MM.1S (cell line): Measurements from ENCODE around the gene ZNF778.

Source experiments
- DNase-seq: peaks from one replicate; pipeline ENCODE4 v3.0.0-alpha.2; 2015
- H2AFZ ChIP-seq: fragments of 300-600 bp; sonication (generic); 2 replicates; pipeline ENCODE4 v1.6.0; 2016; ENCODE audit warnings: antibody characterized with exemption, low read length
- H3F3A ChIP-seq: fragments of 300-600 bp; sonication (generic); 2 replicates; pipeline ENCODE4 v1.6.1; 2016; ENCODE audit warnings: mild to moderate bottlenecking, antibody characterized with exemption, low read length, moderate library complexity, mixed read lengths; ENCODE audit not compliant: insufficient read depth
- H3K27ac ChIP-seq: fragments of 300-600 bp; sonication (generic); 2 replicates; pipeline ENCODE4 v1.5.1; 2016; ENCODE audit warnings: mild to moderate bottlenecking, low read length
- H3K27me3 ChIP-seq: fragments of 300-600 bp; sonication (generic); replicated peaks from 2 replicates; pipeline ENCODE4 v1.6.0; 2016; ENCODE audit warnings: low read length; ENCODE audit not compliant: insufficient read depth
- H3K36me3 ChIP-seq: fragments of 300-600 bp; sonication (generic); replicated peaks from 2 replicates; pipeline ENCODE4 v1.6.1; 2016; ENCODE audit warnings: mild to moderate bottlenecking, low read length, mixed read lengths; ENCODE audit not compliant: insufficient read depth
- H3K4me1 ChIP-seq: fragments of 300-600 bp; sonication (generic); 2 replicates; pipeline ENCODE4 v1.6.1; 2016; ENCODE audit warnings: low read length, mixed read lengths
- H3K4me2 ChIP-seq: fragments of 300-600 bp; sonication (generic); 2 replicates; pipeline ENCODE4 v1.6.0; 2016; ENCODE audit warnings: low read depth, low read length
- H3K4me3 ChIP-seq: fragments of 300-600 bp; sonication (generic); 2 replicates; pipeline ENCODE4 v1.5.1; 2016; ENCODE audit warnings: low read length, mixed read lengths
- H3K79me2 ChIP-seq: fragments of 300-600 bp; sonication (generic); 2 replicates; pipeline ENCODE4 v1.6.1; 2016; ENCODE audit warnings: mixed run types, low read length, mixed read lengths
- H3K9ac ChIP-seq: fragments of 300-600 bp; sonication (generic); 2 replicates; pipeline ENCODE4 v1.6.1; 2016; ENCODE audit warnings: low read length, mixed read lengths
- H3K9me2 ChIP-seq: fragments of 300-600 bp; sonication (generic); replicated peaks from 2 replicates; pipeline ENCODE4 v1.6.1; 2016; ENCODE audit warnings: mild to moderate bottlenecking, low read length, mixed read lengths; ENCODE audit not compliant: insufficient read depth
- H3K9me3 ChIP-seq: fragments of 300-600 bp; sonication (generic); replicated peaks from 2 replicates; pipeline ENCODE4 v1.6.1; 2016; ENCODE audit warnings: mild to moderate bottlenecking, low read length, mixed read lengths; ENCODE audit not compliant: insufficient read depth
- H4K20me1 ChIP-seq: fragments of 300-600 bp; sonication (generic); 2 replicates; pipeline ENCODE4 v1.6.1; 2016; ENCODE audit warnings: mild to moderate bottlenecking, low read length, moderate library complexity, mixed read lengths; ENCODE audit not compliant: insufficient read depth
- EZH2 ChIP-seq: fragments of 300-600 bp; sonication (generic); optimal IDR thresholded peaks from 2 replicates; pipeline ENCODE3; 2017; ENCODE audit warnings: low read depth, mild to moderate bottlenecking, antibody characterized with exemption, low read length, mixed read lengths
- EZH2phosphoT487 ChIP-seq: fragments of 300-600 bp; sonication (generic); IDR thresholded peaks from 2 replicates; pipeline ENCODE4 v1.6.1; 2018; ENCODE audit warnings: antibody characterized with exemption, low read length
- TF ChIP-seq, protein P1 (sequence below): fragments of 300-600 bp; sonication (generic); IDR thresholded peaks from 2 replicates; pipeline ENCODE4 v1.5.1; 2016; ENCODE audit warnings: antibody characterized with exemption, low read length, mixed read lengths

Gene ZNF778

DNA sequence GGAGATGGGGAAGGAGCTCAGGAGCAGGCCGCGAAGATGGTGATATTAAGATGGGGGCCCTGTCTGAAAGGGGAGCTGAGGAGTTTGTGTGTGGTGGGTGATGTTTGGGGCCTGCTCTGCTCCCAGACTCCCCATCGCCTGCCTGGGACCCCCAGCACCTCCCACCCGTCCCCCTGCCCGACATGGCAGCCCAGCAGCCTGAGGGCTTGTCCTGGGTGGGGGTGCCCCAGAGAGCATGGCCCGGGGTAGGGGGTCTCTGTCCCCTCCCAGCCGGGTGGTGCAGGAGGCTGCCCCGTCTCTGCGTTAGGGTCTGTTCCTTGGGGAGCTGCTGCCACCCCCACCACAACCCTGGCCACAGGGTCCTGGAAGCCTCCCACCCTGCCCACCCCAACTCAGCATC is 40.8 kb upstream of the ZNF778 start:
- no peaks in the 10 kb centered on the region for H3K9me2 ChIP-seq
- peaks cover 10% of the 10 kb centered on the region; the same call in 1 of the 2 replicates for H3K27me3 ChIP-seq
- H3K4me1 ChIP-seq = no peaks in the 10 kb centered on the region
- H3K4me2 ChIP-seq = no peak overlapping the region
- no peaks in the 10 kb centered on the region for H3K36me3 ChIP-seq
- no peaks in the 10 kb centered on the region for H3F3A ChIP-seq
- no peak overlapping the region for H3K4me3 ChIP-seq
- H3K79me2 ChIP-seq = no peaks in the 10 kb centered on the region
- no peaks in the 10 kb centered on the region for H4K20me1 ChIP-seq
- no peak overlapping the region for H2AFZ ChIP-seq
- DNase-seq = no peak
- H3K9ac ChIP-seq = no peak overlapping the region
- H3K27ac ChIP-seq = no peak overlapping the region
- TF ChIP-seq EZH2 (no peak), EZH2phosphoT487 (no peak)
- TF ChIP-seq, protein P1, sequence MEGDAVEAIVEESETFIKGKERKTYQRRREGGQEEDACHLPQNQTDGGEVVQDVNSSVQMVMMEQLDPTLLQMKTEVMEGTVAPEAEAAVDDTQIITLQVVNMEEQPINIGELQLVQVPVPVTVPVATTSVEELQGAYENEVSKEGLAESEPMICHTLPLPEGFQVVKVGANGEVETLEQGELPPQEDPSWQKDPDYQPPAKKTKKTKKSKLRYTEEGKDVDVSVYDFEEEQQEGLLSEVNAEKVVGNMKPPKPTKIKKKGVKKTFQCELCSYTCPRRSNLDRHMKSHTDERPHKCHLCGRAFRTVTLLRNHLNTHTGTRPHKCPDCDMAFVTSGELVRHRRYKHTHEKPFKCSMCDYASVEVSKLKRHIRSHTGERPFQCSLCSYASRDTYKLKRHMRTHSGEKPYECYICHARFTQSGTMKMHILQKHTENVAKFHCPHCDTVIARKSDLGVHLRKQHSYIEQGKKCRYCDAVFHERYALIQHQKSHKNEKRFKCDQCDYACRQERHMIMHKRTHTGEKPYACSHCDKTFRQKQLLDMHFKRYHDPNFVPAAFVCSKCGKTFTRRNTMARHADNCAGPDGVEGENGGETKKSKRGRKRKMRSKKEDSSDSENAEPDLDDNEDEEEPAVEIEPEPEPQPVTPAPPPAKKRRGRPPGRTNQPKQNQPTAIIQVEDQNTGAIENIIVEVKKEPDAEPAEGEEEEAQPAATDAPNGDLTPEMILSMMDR = no peak
- H3K9me3 ChIP-seq = no peaks in the 10 kb centered on the region

- Histone ChIP-seq H3K4me3 (no peak overlapping the region), H2AFZ (no peak overlapping the region), H3K4me2 (no peak overlapping the region), H3K9me3 (no peaks in the 10 kb centered on the region), H3K27ac (no peak overlapping the region), H4K20me1 (no peaks in the 10 kb centered on the region), H3K27me3 (peaks cover 10% of the 10 kb centered on the region; the same call in 1 of the 2 replicates), H3K79me2 (no peaks in the 10 kb centered on the region), H3K9me2 (no peaks in the 10 kb centered on the region), H3F3A (no peaks in the 10 kb centered on the region), H3K36me3 (no peaks in the 10 kb centered on the region), H3K4me1 (no peaks in the 10 kb centered on the region), H3K9ac (no peak overlapping the region)
- DNase-seq = no peak
- TF ChIP-seq, protein P1 = no peak
- TF ChIP-seq EZH2phosphoT487 (no peak), EZH2 (no peak)
Observed at GRCh38 chr16:89177501-89177900, 40.0 kb upstream of the ZNF778 start.

- no peaks in the 10 kb centered on the region for H4K20me1 ChIP-seq
- H3K9me3 ChIP-seq = no peaks in the 10 kb centered on the region
- H3K9ac ChIP-seq = no peak overlapping the region
- no peak overlapping the region for H2AFZ ChIP-seq
- no peak overlapping the region for H3K4me2 ChIP-seq
- H3K4me1 ChIP-seq = no peaks in the 10 kb centered on the region
- no peaks in the 10 kb centered on the region for H3K36me3 ChIP-seq
- peaks cover 8% of the 10 kb centered on the region; the same call in 1 of the 2 replicates for H3K27me3 ChIP-seq
- TF ChIP-seq EZH2 = no peak
- TF ChIP-seq EZH2phosphoT487 = no peak
- TF ChIP-seq, protein P1 = no peak
- H3K9me2 ChIP-seq = no peaks in the 10 kb centered on the region
- H3K4me3 ChIP-seq = no peak overlapping the region
- no peaks in the 10 kb centered on the region for H3F3A ChIP-seq
- no peaks in the 10 kb centered on the region for H3K79me2 ChIP-seq
- no peak overlapping the region for H3K27ac ChIP-seq
- DNase-seq = no peak
Observed at GRCh38 chr16:89178453-89179147, 38.9 kb upstream of the ZNF778 start.
